ENCODE results near the gene SIX2. TPM values are rescaled to one million over a fixed set of nuclear protein-coding genes. Genes with fewer than 3 reads are reported as not detected.

Gene SIX2
- total RNA-seq, 4 donors from 2014 or later, result 0.58 TPM; not detected in 3

- no peak for DNase-seq (ENCODE audit: low spot score in 2 of 2)
- no peak for TF ChIP-seq CTCF (IDR thresholded peaks at IDR 0.05)
- TF ChIP-seq POLR2A (IDR thresholded peaks at IDR 0.05), result no peak
- 65 to 78% methylated on average over 2 of the region's 2 CpGs for WGBS, 2 donors
- H3K4me3 ChIP-seq (ENCODE audit: low read depth, poor library complexity, severe bottlenecking), result no peak overlapping the region
- intact Hi-C loops (cut with DNase I; ENCODE audit: low total_unique reads), result no loop called here
Measured at GRCh38 chr2:44965684-44966083, 43.6 kb downstream of the SIX2 start.

DNA sequence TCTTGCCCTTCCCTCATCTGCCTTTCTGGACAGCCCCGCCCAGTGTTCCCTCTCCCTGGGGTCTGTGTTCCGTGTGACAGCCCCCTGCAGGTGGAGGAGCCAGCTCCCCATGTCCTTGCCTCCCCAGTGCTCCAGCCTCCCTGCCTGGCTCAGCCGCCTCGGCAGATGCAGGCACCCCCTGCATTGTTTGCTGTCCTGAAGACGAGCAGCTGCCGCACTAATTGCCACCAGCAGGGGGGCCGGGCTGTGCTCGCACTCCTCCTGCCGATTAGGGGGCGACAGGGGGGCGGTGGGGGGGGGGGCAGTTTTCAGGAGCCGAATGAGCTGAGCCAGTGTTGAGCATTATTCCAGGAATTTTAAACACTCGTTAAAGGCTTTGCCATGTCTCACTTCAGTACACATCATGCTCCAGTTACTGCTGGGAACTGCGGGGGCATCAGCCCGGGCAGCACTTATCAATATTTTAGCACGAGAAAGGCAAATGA is 44.5 kb downstream of the SIX2 start:
- intact Hi-C loops (cut with DNase I; ENCODE audit: low total_unique reads), result no loop called here
- H3K4me3 ChIP-seq (ENCODE audit: low read depth, poor library complexity, severe bottlenecking), result no peak overlapping the region
- DNase-seq (ENCODE audit: low spot score in 2 of 2), result no peak
- TF ChIP-seq POLR2A (IDR thresholded peaks at IDR 0.05), result no peak
- no peak for TF ChIP-seq CTCF (IDR thresholded peaks at IDR 0.05)
- WGBS, 2 donors, result 25 to 28% methylated on average over 15 to 16 of the region's 16 CpGs

DNA sequence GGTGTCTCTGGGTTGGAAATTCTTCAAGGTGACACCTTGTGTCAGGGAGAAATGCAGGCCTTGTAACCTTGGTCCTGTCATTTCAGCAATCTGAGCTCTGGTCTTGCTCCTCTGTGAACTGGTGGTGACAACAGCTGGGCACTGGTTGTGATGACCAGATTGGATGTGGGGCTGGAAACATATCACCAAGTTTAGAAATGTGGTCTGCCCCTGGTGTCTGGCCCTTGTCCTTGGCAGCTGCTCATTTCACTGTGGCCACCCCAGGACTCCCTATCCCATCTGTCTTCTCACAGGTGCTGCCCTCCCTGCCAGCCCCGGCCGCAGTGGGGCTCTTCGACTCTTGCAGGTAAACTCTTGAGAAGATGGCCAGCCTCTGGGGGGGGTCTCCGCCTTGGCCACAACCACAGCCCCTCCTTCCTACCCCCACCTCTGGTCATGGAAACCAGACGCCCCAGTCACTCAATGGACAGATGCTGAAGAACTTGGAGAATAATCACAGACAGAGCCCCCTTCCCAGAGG is 47.0 kb downstream of the SIX2 start:
- DNase-seq (ENCODE audit: low spot score in 2 of 2), result no peak
- WGBS, 2 donors, result 72 to 84% methylated on average over 5 of the region's 5 CpGs
- intact Hi-C loops (cut with DNase I; ENCODE audit: low total_unique reads), result no loop called here
- TF ChIP-seq CTCF (IDR thresholded peaks at IDR 0.05) (no peak), POLR2A (IDR thresholded peaks at IDR 0.05) (no peak)
- no peak overlapping the region for H3K4me3 ChIP-seq (ENCODE audit: low read depth, poor library complexity, severe bottlenecking)

DNA sequence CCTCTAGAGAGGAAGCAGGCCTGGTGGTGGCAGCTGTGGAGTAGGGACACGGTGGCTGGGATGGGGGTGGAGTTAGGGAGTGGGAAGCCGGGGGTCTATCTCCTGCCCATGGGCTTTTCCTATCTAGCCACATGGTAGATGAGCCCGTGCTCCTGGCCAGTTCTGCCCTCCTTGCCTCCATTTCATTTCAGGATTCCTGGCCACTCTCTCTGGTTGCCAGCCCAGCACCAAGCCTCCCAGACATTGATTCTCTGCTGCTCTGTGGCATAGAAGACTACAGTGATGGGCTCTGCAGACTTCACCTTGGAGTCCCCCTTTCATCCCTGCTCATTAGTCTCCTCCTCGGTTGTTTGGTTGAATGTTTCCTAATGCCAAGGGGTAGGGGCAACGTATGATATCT is 48.4 kb downstream of the SIX2 start:
- DNase-seq (ENCODE audit: low spot score in 2 of 2), result no peak
- TF ChIP-seq POLR2A (IDR thresholded peaks at IDR 0.05) (no peak), CTCF (IDR thresholded peaks at IDR 0.05) (no peak)
- intact Hi-C loops (cut with DNase I; ENCODE audit: low total_unique reads), result no loop called here
- WGBS, 2 donors, result 71 to 78% methylated on average over 5 of the region's 5 CpGs
- no peak overlapping the region for H3K4me3 ChIP-seq (ENCODE audit: low read depth, poor library complexity, severe bottlenecking)

DNA sequence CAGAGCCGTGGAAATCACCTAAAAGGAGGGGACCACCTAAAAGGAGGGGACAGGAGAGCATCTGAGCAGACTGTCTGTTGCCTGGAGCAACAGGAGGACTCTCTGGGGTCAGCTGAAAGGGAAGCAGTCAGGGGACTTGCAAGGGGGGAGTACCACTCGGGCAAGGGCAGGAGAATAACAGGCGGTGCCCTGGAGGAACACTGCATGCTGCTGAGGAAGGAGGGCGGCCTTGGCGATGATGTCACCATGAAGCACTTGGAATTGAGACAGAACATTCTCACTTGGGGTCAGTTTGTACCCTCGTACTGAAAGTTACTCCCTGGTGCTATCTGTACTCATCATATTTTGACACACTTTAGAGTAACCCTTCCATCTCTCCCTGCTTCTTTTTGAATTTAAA is 49.4 kb downstream of the SIX2 start:
- WGBS, 2 donors, result 57 to 63% methylated on average over 6 of the region's 6 CpGs
- no peak overlapping the region for H3K4me3 ChIP-seq (ENCODE audit: low read depth, poor library complexity, severe bottlenecking)
- DNase-seq (ENCODE audit: low spot score in 2 of 2), result peak in 1 of 2 donors; percentile 32
- TF ChIP-seq CTCF (IDR thresholded peaks at IDR 0.05), result no peak
- no peak for TF ChIP-seq POLR2A (IDR thresholded peaks at IDR 0.05)
- intact Hi-C loops (cut with DNase I; ENCODE audit: low total_unique reads), result loop anchor here (10.0 kb wide), 1 partner anchor 565 kb away; no protein-coding TSS in a partner anchor

All from lower leg skin (tissue), 4 donors.